Lower leg skin (tissue), 4 donors: Measurements from ENCODE around the gene PRKCZ. TPM values are rescaled to one million over a fixed set of nuclear protein-coding genes. Genes with fewer than 3 reads are reported as not detected.

Experiments
- DNase-seq, 2 donors: peaks; one replicate each; pipeline ENCODE4 v3.0.0-alpha.2; 2019; ENCODE audit warnings: low spot score in 2 of 2
- H3K4me3 ChIP-seq: fragments of 200-600 bp; sonication (generic); 2 replicates; pipeline ENCODE4 v1.5.1; 2017; ENCODE audit warnings: mild to moderate bottlenecking, low read depth; ENCODE audit not compliant: poor library complexity, severe bottlenecking
- POLR2A ChIP-seq, 2 donors: fragments of 450-650 bp; IDR thresholded peaks; one replicate each; pipeline ENCODE4 v1.6.1; 2016 to 2017; ENCODE audit warnings: antibody characterized with exemption in 2 of 2, mild to moderate bottlenecking in 1 of 2, moderate library complexity in 1 of 2
- WGBS, 2 donors: methylation state at CpG; one replicate each; pipeline ENCODE4 v1.1.5; 2018; 5-methylcytosine and 5-hydroxymethylcytosine counted together
- intact Hi-C: fragments of 100-400 bp; cut with DNase I; formaldehyde crosslinking; loops from one replicate; pipeline ENCODE4 v1.15.0; 2023; ENCODE audit warnings: low total_unique reads
- total RNA-seq, 4 donors: library from RNA; depleted of rRNA; stranded (reverse); fragments of >200 nt; gene quantifications; one replicate each; pipeline ENCODE4 v1.1.0, GENCODE V29; 2016
- TF ChIP-seq, protein P1 (sequence below), 3 donors: fragments of 450-650 bp; IDR thresholded peaks; one replicate each; pipeline ENCODE4 v1.5.1; 2016; ENCODE audit warnings: antibody characterized with exemption in 3 of 3, mild to moderate bottlenecking in 3 of 3, moderate library complexity in 2 of 3

Gene PRKCZ
- total RNA-seq, 4 donors from 2014 or later = 25.9 to 32.2 (median 26.8) TPM

DNA sequence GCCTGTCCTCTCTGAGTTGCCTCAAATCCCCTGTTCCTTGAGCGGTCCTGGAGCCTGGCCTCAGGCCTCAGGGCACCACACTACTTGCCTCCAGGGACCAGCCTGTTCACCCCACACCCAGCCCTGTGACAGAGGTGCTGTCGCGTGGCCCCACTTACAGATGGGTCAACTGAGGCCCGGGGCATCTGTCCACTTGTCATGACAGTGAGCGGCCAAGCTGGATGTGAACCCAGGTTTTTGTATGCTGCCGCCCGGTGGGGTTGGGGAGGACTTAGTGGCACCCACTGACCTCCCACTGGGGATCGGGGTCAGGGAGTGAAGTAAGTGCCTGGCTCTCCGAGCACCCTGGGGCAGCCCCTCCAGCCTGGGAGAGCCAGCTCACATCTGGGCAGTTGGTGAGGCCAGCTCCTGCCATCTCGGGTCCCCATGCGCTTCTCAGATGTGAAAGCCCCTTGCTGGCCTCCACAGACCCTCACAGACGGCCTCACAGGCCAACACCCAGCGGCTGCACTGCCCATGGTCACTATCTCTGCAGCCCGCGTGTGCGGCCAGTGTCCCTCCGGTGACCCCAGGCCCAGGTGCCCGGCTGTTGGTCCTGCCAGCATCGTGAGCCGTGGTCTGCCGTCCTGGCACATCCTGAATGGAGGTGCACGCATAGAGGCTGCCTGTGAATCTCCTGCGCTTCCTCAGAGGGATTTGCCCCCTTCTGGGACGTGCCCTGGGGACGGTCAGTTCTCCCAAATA lies 153.6 kb downstream of the PRKCZ start:
- DNase-seq = no peak
- H3K4me3 ChIP-seq = no peak overlapping the region
- 66 to 84% methylated on average over 6 to 17 of the region's 25 CpGs for WGBS, 2 donors
- TF ChIP-seq POLR2A (IDR thresholded peaks at IDR 0.05) = no peak
- intact Hi-C loops = no loop called here

DNA sequence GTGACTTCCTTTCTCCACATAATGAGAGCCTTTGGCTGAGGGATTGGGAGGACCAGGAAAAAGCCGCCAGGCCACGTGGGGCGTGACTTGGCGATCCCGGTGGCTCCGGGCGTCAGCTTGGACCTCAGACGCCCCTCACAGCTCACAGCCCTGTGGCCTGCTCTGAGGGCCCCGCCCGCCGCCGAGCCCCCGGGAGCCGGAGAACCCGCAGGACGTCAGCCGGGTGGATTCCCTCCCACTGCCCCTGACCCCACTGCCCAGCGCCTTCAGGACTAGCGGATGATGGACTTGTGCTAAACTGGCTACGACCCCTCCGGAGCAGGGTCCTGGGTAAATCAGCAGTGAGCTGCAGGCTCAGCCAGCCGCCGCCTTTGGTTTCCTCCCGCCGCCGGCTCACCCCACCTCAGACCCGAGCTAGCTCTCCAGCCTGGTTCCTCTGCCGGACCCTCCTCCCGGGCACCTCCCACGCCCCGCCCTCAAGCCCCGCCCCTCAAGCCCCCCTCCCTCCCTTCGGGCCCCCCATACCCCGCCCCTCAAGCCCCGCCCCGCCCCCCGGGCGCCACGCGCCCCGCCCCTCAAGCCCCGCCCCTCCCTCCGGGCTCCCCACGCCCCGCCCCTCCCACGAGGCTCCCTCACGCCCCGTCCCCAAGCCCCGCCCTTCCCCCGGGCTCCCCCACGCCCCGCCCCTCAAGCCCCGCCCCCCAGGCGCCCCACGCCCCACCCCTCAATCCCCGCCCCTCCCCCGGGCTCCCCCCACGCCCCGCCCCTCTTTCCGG lies 154.4 kb downstream of the PRKCZ start:
- no peak for TF ChIP-seq POLR2A (IDR thresholded peaks at IDR 0.05)
- TF ChIP-seq, protein P1, sequence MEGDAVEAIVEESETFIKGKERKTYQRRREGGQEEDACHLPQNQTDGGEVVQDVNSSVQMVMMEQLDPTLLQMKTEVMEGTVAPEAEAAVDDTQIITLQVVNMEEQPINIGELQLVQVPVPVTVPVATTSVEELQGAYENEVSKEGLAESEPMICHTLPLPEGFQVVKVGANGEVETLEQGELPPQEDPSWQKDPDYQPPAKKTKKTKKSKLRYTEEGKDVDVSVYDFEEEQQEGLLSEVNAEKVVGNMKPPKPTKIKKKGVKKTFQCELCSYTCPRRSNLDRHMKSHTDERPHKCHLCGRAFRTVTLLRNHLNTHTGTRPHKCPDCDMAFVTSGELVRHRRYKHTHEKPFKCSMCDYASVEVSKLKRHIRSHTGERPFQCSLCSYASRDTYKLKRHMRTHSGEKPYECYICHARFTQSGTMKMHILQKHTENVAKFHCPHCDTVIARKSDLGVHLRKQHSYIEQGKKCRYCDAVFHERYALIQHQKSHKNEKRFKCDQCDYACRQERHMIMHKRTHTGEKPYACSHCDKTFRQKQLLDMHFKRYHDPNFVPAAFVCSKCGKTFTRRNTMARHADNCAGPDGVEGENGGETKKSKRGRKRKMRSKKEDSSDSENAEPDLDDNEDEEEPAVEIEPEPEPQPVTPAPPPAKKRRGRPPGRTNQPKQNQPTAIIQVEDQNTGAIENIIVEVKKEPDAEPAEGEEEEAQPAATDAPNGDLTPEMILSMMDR (IDR thresholded peaks at IDR 0.05) = no peak
- peak; percentile 79 to 96 for DNase-seq
- WGBS, 2 donors = 10 to 15% methylated on average over 19 to 26 of the region's 60 CpGs
- intact Hi-C loops = no loop called here
- no peak overlapping the region for H3K4me3 ChIP-seq

DNA sequence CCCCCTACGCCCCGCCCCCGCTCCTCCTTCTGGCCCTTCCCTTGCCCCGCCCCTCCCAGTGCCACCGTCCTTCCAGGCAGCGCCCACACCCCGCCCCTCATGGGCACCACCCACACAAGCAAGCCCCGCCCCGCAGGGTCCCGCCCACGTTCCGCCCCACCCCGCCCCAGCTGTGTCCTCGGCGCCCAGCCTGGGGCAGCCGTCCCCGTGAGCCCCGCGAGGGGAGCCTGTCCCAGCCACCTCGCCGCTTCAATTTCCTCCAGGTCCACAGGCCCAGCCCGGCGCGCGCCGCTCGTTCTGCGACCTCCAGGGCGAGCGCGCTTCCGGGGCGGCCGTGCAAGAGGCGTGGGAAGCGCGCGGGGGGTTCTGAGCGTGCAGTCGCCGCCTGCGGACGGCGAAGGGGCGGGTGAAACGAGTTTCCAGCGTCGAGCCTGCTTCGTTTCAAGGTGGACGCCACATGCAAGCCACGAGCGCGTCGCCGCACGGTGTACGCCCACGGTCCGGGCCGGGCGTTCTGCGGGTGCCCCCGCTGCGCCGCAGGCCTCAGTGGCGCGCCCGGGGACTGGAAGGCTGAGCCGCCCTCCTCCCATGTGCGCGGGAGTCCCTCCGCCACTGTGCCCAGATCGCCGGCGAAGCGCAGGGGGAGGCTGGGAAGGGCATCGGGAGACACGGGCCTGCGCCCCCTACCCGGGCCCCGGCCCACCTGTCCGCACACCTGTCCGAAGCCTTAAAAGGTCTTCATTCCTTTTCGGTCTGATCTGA lies 155.2 kb downstream of the PRKCZ start:
- peak; percentile 94 to 99 for DNase-seq
- H3K4me3 ChIP-seq = peak overlapping the region; percentile 27
- WGBS, 2 donors = 18 to 53% methylated on average over 3 to 26 of the region's 84 CpGs
- no peak for TF ChIP-seq POLR2A (IDR thresholded peaks at IDR 0.05)
- TF ChIP-seq, protein P1 (IDR thresholded peaks at IDR 0.05) = no peak
- intact Hi-C loops = no loop called here

DNA sequence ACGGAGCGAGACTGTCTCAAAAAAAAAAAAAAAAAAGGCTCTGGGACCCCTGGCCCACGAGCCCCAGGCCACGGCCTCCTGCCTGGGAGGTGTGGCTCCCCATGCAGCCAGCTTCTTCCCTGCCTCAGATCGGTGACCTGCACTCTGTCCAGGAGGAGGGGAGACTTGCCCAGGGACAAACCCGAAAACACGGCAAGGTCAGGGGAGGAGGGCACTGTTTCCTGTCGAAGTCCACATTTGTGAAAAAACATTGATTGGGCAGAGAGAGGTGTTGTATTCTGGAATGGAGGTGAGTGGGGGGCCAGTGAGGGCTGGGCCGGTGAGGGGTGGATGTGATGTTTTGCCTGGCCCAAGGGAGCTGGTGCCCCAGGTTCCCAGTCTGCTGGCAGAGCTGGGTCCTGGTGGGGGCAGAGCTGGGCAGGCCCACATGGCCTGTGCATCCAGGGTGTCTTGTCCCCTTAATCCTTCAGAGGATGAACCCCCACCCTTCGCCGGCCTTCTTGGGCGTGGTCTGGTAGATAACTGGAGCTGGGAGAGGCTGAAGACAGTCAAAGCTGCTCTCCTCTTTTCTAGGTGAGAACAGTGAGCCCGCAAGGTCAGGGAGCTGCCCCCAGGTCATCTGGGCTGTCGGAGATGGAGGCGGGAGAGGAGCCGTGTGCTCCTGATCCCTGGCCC lies 156.7 kb downstream of the PRKCZ start:
- intact Hi-C loops = no loop called here
- TF ChIP-seq, protein P1 (IDR thresholded peaks at IDR 0.05) = no peak
- TF ChIP-seq POLR2A (IDR thresholded peaks at IDR 0.05) = no peak
- no peak overlapping the region for H3K4me3 ChIP-seq
- WGBS, 2 donors = 57 to 61% methylated on average over 14 to 16 of the region's 16 CpGs
- no peak for DNase-seq

DNA sequence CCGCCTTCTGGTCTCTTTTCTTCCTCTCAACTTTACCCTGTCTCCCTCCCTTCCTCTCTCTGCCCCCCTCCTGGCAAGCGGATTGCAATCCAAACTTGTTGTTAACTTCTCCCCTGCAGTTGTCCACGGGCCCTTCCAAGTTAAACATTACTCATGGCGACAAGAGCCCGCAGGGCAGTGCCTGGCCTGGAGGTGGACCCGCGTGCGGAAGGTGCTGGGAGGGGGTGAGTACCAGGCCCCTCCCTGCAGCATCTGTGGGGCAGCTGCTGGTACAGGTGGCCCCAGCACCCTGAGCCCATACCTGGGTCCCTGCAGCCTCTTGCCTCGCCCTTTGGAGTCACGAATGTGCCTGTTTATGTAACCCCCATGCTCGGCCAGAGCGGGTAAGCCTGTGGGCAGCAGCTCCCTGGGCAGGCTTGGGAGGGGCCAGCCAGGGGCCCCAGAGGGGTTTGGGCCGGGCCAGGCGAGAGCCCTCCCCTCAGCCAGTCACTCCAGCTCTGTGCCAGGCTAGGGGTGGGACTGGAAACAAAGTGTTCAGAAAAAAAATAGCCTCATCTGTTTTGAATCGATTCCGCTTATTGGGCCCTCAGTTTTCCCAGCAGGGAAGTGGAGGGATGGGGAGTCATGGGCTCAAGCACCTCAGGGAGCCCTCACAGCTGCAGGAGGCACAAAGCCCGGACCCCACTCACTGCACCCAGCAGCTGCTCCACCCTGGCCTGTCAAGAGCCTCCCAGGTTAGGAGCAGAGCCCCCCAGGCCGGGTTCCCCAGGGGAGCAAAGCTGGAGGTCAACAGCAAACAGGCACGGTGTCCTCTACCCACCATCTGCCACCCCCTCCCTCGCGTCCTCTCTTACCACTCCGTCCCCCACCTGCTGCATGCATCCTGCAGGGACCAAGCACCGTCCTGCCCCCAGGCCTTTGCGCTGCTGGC lies 158.4 kb downstream of the PRKCZ start:
- WGBS, 2 donors = 33 to 36% methylated on average over 22 to 23 of the region's 24 CpGs
- intact Hi-C loops = no loop called here
- TF ChIP-seq, protein P1 (IDR thresholded peaks at IDR 0.05) = no peak
- TF ChIP-seq POLR2A (IDR thresholded peaks at IDR 0.05) = no peak
- H3K4me3 ChIP-seq = no peak overlapping the region
- DNase-seq = no peak
